CD14-positive monocyte (primary cell): Measurements from ENCODE around the gene PLPP7. TPM values are rescaled to one million over a fixed set of nuclear protein-coding genes. Genes with fewer than 3 reads are reported as not detected.

Experiments used
- DNase-seq, 3 donors: peaks; one replicate each; pipeline ENCODE4 v3.0.0-alpha.2; 2011 to 2022
- H2AFZ ChIP-seq: 2 replicates; pipeline ENCODE4 v1.6.0; 2012; ENCODE audit warnings: mild to moderate bottlenecking, low read depth, low read length, inconsistent platforms; ENCODE audit not compliant: insufficient read depth, poor library complexity, severe bottlenecking
- H3K27ac ChIP-seq, 2 donors: 1 replicate in 1 of 2; 2 replicates in 1 of 2; pipeline ENCODE4 v1.5.1; 2012 to 2013; ENCODE audit warnings: low read length in 2 of 2, control low read depth in 1 of 2, inconsistent platforms in 1 of 2, low read depth in 1 of 2, mild to moderate bottlenecking in 1 of 2
- H3K27me3 ChIP-seq, 2 donors: one replicate each; pipeline versions ENCODE4 v1.6.0 to v1.6.1; 2011 to 2013; ENCODE audit warnings: low read length in 2 of 2; ENCODE audit not compliant: control insufficient read depth in 2 of 2, insufficient read depth in 2 of 2
- H3K36me3 ChIP-seq, 2 donors: replicated peaks in 1 of 2; 1 replicate in 1 of 2; 2 replicates in 1 of 2; pipeline versions ENCODE4 v1.5.1 to v1.6.1; 2012 to 2013; ENCODE audit warnings: low read length in 2 of 2, control low read depth in 1 of 2, inconsistent platforms in 1 of 2, mild to moderate bottlenecking in 1 of 2; ENCODE audit not compliant: insufficient read depth in 2 of 2, control insufficient read depth in 1 of 2
- H3K4me1 ChIP-seq, 2 donors: 1 replicate in 1 of 2; 2 replicates in 1 of 2; pipeline versions ENCODE4 v1.5.1 to v1.6.1; 2012 to 2013; ENCODE audit warnings: low read length in 2 of 2, control low read depth in 1 of 2, inconsistent platforms in 1 of 2, mild to moderate bottlenecking in 1 of 2, moderate library complexity in 1 of 2; ENCODE audit not compliant: insufficient read depth in 2 of 2, control insufficient read depth in 1 of 2
- H3K4me2 ChIP-seq: replicated peaks from 2 replicates; pipeline ENCODE3; 2012; ENCODE audit warnings: low read length, moderate library complexity, mild to moderate bottlenecking; ENCODE audit not compliant: poor library complexity, severe bottlenecking; ENCODE audit errors: extremely low read depth
- H3K4me3 ChIP-seq, 3 experiments: fragments of 200-600 bp in 1 of 3; sonication (generic) in 1 of 3; replicated peaks in 1 of 3; 1 replicate in 2 of 3; 2 replicates in 1 of 3; pipeline ENCODE4 v1.5.1; 2011 to 2013; ENCODE audit warnings: low read length in 3 of 3, mild to moderate bottlenecking in 3 of 3, control low read depth in 2 of 3, low read depth in 2 of 3, inconsistent platforms in 1 of 3, moderate library complexity in 1 of 3
- H3K79me2 ChIP-seq: 2 replicates; pipeline ENCODE4 v1.6.0; 2012; ENCODE audit warnings: mild to moderate bottlenecking, control low read depth, inconsistent platforms, low read length, moderate library complexity; ENCODE audit not compliant: insufficient read depth
- H3K9ac ChIP-seq: 2 replicates; pipeline ENCODE4 v1.6.0; 2017; ENCODE audit warnings: low read length, mild to moderate bottlenecking; ENCODE audit not compliant: insufficient read depth, poor library complexity, severe bottlenecking
- H3K9me3 ChIP-seq, 2 donors: replicated peaks in 1 of 2; 1 replicate in 1 of 2; 2 replicates in 1 of 2; pipeline versions ENCODE4 v1.5.1 to v1.6.1; 2012 to 2013; ENCODE audit warnings: low read length in 2 of 2, control low read depth in 1 of 2; ENCODE audit not compliant: control insufficient read depth in 1 of 2, insufficient read depth in 1 of 2
- H4K20me1 ChIP-seq: 2 replicates; pipeline ENCODE4 v1.6.0; 2012; ENCODE audit warnings: mild to moderate bottlenecking, low read length, control low read depth, moderate library complexity; ENCODE audit not compliant: insufficient read depth
- H3K27ac Mint-ChIP-seq, 7 donors: one replicate each; pipeline ENCODE4 v1.8.0; 2020; ENCODE audit warnings: mild to moderate bottlenecking in 7 of 7, mixed read lengths in 7 of 7, moderate library complexity in 6 of 7, inconsistent platforms in 2 of 7
- H3K27me3 Mint-ChIP-seq, 3 donors: one replicate each; pipeline ENCODE4 v1.8.0; 2021 to 2022; ENCODE audit warnings: low read depth in 3 of 3, mild to moderate bottlenecking in 3 of 3, mixed read lengths in 3 of 3, moderate library complexity in 3 of 3, inconsistent platforms in 1 of 3
- H3K36me3 Mint-ChIP-seq, 2 donors: one replicate each; pipeline ENCODE4 v1.8.0; 2020; ENCODE audit warnings: mixed read lengths in 2 of 2, inconsistent platforms in 1 of 2, mild to moderate bottlenecking in 1 of 2
- H3K4me1 Mint-ChIP-seq: one replicate; pipeline ENCODE4 v1.8.0; 2020; ENCODE audit warnings: mild to moderate bottlenecking, mixed read lengths
- H3K4me3 Mint-ChIP-seq, 2 donors: one replicate each; pipeline ENCODE4 v1.8.0; 2020; ENCODE audit warnings: mild to moderate bottlenecking in 2 of 2, mixed read lengths in 2 of 2, moderate library complexity in 1 of 2
- H3K9me3 Mint-ChIP-seq, 7 donors: one replicate each; pipeline ENCODE4 v1.8.0; 2020 to 2022; ENCODE audit warnings: mixed read lengths in 7 of 7, mild to moderate bottlenecking in 6 of 7, moderate library complexity in 6 of 7, inconsistent platforms in 2 of 7
- CTCF ChIP-seq: fragments of 200-600 bp; IDR thresholded peaks from one replicate; pipeline ENCODE4 v1.8.0; 2022; ENCODE audit warnings: antibody characterized with exemption, mild to moderate bottlenecking
- WGBS: methylation state at CpG from one replicate; pipeline ENCODE4 v1.1.5; 2013; ENCODE audit warnings: missing lambda C conversion rate; ENCODE audit not compliant: insufficient coverage; 5-methylcytosine and 5-hydroxymethylcytosine counted together
- intact Hi-C, 2 donors: fragments of 100-400 bp; cut with micrococcal nuclease; formaldehyde crosslinking; loops; one replicate each; pipeline versions ENCODE4 v1.15.0 to v1.15.1; 2023
- polyA plus RNA-seq, 3 donors: library from polyadenylated mRNA; depleted of rRNA in 1 of 3; unstranded in 2 of 3; stranded (reverse) in 1 of 3; fragments of 300-500 nt in 2 of 3; fragments of >200 nt in 1 of 3; fragmentation: Illumina TruSeq in 2 of 3; gene quantifications; 1 replicate in 2 of 3; 2 replicates in 1 of 3; pipeline ENCODE4 v1.2.3, GENCODE V29; 2012 to 2021

Gene PLPP7
- polyA plus RNA-seq, 3 donors, result 1.1 to 3.1 (median 1.5) TPM

GRCh38 chr9:131309530-131310276 is 20.2 kb downstream of the PLPP7 start:
- intact Hi-C loops, result no loop called here
- no peak for DNase-seq
- H3K4me2 ChIP-seq, result no peak overlapping the region
- peaks cover 3 to 7% of the 10 kb centered on the region in 2 donors for H3K4me1 ChIP-seq
- Mint-ChIP-seq H3K36me3 (no peaks in the 10 kb centered on the region), H3K27me3 (peaks cover 2 to 12% (median 7%) of the 10 kb centered on the region in 3 donors), H3K27ac (no peak overlapping the region), H3K4me1 (peaks cover 10% of the 10 kb centered on the region), H3K4me3 (no peak overlapping the region), H3K9me3 (peaks cover 0 to 4% (median 0%) of the 10 kb centered on the region in 7 donors)
- TF ChIP-seq CTCF, result no peak
- WGBS, result 93% methylated on average over 16 of the region's 18 CpGs
- no peaks in the 10 kb centered on the region for H4K20me1 ChIP-seq
- no peak overlapping the region for H3K9ac ChIP-seq
- H3K36me3 ChIP-seq, result no peaks in the 10 kb centered on the region
- peaks cover 0 to 5% of the 10 kb centered on the region in 2 donors for H3K27me3 ChIP-seq
- no peaks in the 10 kb centered on the region for H3K79me2 ChIP-seq
- no peak overlapping the region for H3K27ac ChIP-seq
- no peak overlapping the region for H3K4me3 ChIP-seq
- H2AFZ ChIP-seq, result no peak overlapping the region
- no peaks in the 10 kb centered on the region for H3K9me3 ChIP-seq

- no peak overlapping the region for H3K27ac ChIP-seq
- no peaks in the 10 kb centered on the region for H3K79me2 ChIP-seq
- H3K36me3 ChIP-seq, result no peaks in the 10 kb centered on the region
- H3K4me1 ChIP-seq, result peaks cover 3 to 7% of the 10 kb centered on the region in 2 donors
- peaks cover 0 to 4% (median 0%) of the 10 kb centered on the region in 7 donors for H3K9me3 Mint-ChIP-seq
- peak overlapping the region; percentile 58 to 76 for H3K4me3 Mint-ChIP-seq
- no peak for TF ChIP-seq CTCF
- peak overlapping the region; percentile 21 for H3K9ac ChIP-seq
- H3K4me2 ChIP-seq, result peak overlapping the region; percentile 49
- 26% methylated on average over 13 of the region's 20 CpGs for WGBS
- H3K9me3 ChIP-seq, result no peaks in the 10 kb centered on the region
- intact Hi-C loops, result no loop called here
- peak; percentile 5 to 20 (median 6) for DNase-seq
- H3K27ac Mint-ChIP-seq, result no peak overlapping the region
- H3K36me3 Mint-ChIP-seq, result no peaks in the 10 kb centered on the region
- no peak overlapping the region for H3K4me3 ChIP-seq
- peaks cover 2 to 12% (median 6%) of the 10 kb centered on the region in 3 donors for H3K27me3 Mint-ChIP-seq
- no peaks in the 10 kb centered on the region for H4K20me1 ChIP-seq
- H2AFZ ChIP-seq, result peak overlapping the region; percentile 78
- H3K4me1 Mint-ChIP-seq, result peaks cover 10% of the 10 kb centered on the region
- peaks cover 0 to 5% of the 10 kb centered on the region in 2 donors for H3K27me3 ChIP-seq
These were observed 21.5 kb downstream of the PLPP7 start for GRCh38 chr9:131310833-131311554.
